ENCODE measurements around the gene WWP2. TPM values are rescaled to one million over a fixed set of nuclear protein-coding genes. Genes with fewer than 3 reads are reported as not detected.

Gene WWP2
- total RNA-seq, 1 experiment from 2014 or later, result 21.5 TPM

DNA sequence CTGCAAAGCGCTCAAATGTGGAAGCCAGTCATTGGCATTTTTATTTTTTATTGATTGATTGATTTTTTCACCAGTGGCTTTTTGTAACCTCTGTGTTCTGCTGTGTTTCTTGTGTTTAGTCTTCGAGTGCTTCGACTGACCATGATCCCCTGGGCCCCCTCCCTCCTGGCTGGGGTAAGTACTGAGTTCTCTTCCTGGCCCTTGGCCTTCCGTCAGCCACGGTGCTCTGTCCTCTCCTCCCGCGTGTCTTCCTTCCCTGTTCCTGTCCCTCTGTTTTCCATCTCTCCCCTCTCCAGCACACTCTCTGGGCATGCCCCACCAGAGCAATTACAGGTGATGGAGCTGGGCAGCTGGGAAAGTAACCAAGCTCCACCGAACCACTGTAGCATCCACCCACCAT, 163.2 kb downstream of the WWP2 start:
- no peak for DNase-seq (ENCODE audit: low read depth)

DNA sequence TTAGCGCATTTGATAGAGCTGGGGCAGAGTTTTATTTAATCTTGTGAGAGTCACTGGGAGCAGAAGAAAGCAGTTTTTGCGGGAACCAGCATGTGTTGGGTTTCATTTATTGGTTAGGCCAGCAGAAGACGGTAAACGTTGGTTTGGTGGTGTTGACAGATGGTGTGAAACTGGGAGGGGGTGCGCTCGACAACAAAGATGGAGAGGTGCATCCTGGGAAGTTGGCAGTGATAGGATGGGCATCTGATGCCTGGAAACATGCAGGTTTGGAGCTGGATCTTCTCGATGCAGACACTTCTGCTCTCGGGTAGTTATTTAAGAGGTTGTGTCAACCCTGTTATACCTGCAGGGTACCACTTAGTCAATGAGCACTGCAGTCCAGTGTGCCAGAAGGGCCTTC, 164.1 kb downstream of the WWP2 start:
- DNase-seq (ENCODE audit: low read depth), result no peak

DNA sequence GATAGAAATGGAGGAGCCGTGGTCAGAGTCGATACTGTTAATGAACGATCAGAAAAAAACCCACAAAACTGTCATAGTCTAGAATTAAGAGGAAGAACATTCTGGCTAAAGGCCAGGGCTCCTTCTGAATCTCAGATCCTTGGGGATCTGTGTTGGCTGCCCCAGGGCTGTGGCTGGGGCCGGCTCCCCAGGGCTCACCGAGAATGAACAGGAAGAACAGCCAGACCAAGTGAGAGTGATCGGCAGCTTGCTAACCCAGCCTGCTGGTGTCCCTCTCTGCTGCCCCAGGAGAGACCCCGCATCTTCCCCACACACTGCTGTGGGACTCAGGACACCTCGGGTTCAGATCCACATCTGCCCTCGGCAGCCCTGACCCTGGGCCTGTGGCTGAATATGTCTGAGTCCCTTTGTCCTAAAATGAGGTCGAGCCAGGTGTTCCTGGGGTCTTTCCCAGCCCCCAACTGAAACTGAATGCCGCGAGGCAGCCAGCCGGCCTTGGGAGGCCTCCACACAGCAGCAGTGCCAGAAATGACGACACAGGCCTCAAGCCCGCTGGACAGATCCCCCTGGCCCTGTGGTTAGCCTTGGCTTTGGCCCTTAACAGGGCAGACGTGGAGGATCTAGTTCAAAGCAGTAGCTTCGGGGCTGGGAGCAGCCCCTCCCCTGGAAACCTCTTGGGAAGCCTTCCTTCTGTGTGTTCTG, 165.1 kb downstream of the WWP2 start:
- no peak for DNase-seq (ENCODE audit: low read depth)

DNA sequence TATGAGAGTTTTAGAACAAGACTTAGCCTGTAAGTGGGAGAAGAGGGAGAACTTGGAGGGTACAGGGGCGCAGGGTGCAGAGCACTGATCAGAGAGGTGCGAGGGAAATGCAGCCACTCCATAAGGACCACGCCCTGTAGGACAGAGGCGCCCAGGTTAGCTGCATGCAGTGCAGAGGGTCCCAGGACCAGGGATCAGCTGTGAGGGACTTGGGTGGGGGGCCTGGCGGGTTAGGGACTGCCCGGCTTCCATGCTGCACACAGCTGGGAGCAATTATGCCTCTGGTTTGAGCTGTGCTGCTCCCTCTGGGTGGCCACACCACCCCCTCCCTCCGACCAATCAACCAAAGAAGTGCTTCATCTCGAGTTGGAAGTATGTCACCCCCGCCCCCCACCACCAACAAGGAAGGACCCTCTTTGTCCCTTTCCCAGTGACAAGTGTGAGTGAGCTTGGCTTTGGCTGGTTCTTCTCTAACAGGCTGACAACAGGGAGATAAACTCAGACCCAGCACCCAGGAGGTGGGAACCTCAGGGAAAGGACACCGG, 166.8 kb downstream of the WWP2 start:
- DNase-seq (ENCODE audit: low read depth), result no peak

DNA sequence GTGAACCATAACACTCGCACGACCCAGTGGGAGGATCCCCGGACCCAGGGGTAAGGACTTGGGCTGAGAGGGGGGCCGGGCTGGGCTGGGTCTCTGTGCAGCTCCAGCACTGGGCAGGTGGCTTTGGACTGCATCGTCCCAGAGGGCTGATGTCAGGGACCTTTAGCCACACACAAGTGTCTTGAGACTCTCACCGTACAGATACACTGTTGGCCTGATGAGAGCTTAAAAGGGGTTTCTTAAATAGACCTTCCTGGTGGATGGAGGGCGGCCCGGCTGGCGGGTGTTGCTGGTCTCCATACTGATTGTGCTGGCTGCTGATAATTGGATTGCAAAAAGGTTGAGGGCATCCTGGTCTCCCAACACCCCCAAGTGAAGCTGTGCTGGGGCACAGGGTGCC, 167.3 kb downstream of the WWP2 start:
- no peak for DNase-seq (ENCODE audit: low read depth)

DNA sequence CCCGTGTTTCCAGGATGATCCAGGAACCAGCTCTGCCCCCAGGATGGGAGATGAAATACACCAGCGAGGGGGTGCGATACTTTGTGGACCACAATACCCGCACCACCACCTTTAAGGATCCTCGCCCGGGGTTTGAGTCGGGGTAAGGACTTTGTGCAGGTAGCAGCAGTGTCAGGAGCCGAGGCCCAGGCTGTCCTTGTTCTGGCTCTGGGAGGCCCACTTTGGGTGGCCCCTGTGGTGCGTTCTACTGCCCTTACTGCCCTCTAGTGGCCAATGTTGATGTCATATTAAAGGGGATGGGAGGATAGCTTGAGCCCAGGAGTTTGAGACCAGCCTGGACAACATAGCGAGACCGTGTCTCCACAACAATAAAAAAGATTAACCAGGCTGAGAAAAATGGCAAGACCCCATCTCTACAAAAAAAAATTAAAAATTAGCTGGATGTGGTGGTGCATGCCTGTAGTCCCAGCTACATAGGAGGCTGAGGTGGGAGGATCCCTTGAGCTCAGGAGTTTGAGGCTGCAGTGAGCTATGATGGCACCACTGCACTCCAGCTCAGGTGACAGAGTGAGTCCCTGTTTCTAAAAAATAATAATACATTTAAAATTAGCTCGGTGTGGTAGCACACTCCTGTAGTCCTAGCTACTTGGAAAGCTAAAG, 168.1 kb downstream of the WWP2 start:
- DNase-seq (ENCODE audit: low read depth), result peak; percentile 55

DNA sequence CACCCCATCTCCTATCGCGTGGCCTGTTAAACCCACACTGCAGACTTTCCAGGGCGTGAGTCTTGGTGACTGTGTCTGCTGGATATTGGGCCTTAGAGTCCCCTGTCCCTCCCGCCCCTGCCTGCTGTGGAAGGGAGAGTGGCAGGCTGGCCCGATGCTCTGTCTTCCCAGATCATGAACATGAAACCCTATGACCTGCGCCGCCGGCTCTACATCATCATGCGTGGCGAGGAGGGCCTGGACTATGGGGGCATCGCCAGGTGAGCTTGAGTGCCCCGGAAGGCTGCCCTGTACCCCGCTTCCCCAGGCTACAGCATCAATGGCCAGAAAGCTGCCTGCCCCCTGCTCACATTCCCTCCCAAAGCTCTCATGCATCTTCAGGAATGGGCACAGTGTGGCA, 169.5 kb downstream of the WWP2 start:
- DNase-seq (ENCODE audit: low read depth), result no peak

DNA sequence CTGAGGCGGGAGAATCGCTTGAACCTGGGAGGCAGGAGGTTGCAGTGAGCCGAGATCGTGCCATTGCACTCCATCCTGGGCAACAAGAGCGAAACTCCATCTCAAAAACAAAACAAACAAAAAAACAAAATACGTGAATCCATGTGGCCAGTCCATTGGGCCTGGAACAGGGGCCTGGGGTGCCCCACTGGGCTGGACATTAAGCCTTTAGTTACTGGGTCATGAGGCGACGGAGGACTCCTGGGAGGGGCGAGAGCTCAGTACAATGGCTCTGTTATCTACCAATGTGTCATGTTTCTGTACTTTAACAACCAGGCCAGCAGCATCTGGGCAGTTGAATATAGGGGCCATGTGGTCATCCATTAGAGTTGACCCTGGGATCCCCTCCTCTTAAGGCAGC, 170.1 kb downstream of the WWP2 start:
- no peak for DNase-seq (ENCODE audit: low read depth)

DNA sequence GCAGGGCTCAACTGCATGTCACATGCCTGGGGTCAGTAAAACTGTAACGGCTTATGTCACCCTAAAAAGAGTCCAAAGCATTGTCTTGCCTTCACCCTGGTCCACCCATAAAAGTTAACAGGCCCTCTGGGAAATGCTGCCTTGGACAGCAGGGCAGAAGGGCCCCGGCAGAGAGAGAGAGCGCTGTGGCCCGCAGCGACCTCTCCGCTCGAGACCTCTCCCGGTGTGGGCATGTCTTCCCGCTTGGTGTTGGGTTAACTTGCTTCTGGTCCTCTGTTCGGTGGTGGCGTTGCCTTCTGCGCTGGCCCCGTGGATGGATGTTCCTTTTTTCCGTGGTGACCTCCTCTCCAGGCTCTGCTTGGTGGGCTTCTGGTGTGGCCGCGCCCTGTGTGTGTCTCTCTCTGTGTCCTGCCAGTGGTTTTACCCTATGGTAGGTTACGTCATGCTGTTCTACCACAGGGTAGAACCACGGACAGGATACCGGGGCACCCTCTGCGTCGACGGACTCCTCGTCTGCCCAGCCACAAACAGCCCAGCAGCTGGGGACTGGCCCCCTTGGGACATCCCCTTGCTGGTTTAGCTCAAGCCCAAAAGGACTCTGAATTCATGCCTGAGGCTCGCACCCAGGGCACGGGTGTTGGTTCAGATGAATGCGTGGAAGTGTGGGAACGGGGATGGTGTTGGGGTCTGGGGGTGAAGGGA, 170.7 kb downstream of the WWP2 start:
- DNase-seq (ENCODE audit: low read depth), result no peak

DNA sequence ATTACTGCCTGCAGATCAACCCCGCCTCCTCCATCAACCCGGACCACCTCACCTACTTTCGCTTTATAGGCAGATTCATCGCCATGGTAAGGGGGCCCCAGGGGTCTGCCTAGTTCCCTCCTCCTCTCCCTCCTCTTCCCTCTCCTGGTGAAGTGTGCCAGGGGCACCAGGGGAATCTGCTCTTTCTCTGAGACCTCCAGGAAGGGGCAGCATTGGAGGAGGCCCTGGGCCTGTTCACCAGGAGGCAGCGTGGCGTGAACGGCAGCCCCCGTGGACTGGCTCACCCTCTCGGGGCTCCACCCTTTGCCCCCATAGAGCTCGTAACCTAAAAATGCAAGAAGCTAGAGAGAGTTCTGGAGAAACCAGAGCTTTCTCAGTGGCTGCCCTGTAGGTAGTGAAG, 171.9 kb downstream of the WWP2 start:
- no peak for DNase-seq (ENCODE audit: low read depth)

DNA sequence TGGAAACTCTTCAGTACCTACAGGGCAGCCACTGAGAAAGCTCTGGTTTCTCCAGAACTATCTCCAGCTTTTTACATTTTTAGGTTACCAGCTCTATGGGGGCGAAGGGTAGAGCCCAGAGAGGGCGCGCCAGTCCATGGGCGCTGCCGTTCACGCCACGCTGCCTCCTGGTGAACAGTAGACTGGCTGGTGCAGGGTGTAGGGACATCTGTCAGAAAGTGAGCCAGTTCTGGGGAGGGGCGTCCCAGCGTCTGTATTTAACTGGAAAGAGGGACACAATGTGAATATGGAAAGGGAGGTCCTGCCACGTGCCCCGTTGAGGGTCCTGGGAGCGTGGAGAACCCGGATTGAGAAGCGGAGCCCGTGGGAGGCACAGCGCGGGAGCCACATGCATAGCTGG, 172.6 kb downstream of the WWP2 start:
- DNase-seq (ENCODE audit: low read depth), result no peak

DNA sequence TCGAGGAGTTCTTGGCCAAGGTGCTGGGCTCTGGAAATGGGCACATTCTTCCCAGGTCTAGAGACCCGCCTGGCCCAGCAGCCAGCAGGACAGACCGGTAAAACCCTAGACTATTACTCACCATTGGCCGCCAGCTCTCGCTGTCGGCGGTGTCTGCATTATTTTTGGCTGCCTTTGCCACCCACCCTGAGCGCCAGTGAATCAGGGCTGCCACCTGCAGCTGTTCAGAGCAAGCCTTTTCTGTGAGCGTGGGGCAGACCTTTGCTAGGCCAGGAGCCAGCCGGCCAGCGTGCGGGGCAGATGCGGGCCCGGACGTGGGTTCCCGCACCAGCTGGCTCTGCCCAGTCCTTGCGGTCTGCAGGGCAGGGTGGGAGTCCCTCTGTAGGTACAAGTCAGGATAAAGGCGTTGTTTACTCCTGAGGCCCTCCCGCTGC, 173.2 kb downstream of the WWP2 start:
- no peak for DNase-seq (ENCODE audit: low read depth)

DNA sequence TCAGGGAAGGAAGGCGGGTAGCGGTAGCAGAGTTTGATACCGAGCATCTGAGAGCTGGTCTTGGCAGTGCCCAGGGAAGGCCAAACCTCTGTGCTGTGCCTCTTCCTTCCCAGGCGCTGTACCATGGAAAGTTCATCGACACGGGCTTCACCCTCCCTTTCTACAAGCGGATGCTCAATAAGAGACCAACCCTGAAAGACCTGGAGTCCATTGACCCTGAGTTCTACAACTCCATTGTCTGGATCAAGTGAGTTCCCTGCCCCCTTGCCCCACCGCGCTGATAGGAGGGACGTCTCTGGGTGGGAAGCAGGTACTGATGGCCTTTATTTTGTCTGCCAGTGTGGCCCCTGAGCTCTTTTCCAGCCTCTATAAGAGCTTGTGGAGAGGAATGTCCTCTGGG, 173.6 kb downstream of the WWP2 start:
- no peak for DNase-seq (ENCODE audit: low read depth)

DNA sequence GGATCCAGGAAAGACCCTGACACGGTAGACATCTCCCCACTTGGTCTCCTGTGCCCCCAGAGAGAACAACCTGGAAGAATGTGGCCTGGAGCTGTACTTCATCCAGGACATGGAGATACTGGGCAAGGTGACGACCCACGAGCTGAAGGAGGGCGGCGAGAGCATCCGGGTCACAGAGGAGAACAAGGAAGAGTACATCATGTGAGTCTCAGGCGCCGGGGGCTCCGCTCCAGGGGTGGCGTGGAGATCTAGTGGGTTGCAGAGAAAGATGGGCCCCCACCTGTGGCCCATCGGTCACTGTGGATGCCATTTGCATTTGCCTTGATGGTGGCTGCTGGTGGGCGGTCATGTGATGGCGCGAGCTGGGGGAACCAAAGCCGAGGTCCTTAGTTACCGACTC, 174.1 kb downstream of the WWP2 start:
- DNase-seq (ENCODE audit: low read depth), result no peak

DNA sequence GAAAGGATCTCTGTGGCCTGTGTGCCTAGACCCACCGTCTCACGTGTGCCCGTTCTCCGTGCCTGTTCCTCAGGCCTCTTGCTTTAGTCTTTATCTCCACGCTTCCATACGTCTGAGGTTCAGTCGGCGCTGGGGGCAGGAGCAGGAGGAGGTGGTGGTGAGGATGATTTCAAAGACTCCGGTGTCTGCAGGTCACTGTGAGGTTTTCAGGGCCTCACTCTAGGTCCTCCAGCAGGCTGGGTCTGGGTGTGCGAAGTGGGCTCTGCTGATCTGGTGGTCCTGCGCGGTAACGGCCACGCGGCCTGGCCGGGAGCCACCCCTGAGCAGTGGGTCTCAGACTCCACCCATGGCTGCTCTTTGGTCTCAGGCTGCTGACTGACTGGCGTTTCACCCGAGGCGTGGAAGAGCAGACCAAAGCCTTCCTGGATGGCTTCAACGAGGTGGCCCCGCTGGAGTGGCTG, 174.6 kb downstream of the WWP2 start:
- no peak for DNase-seq (ENCODE audit: low read depth)

DNA sequence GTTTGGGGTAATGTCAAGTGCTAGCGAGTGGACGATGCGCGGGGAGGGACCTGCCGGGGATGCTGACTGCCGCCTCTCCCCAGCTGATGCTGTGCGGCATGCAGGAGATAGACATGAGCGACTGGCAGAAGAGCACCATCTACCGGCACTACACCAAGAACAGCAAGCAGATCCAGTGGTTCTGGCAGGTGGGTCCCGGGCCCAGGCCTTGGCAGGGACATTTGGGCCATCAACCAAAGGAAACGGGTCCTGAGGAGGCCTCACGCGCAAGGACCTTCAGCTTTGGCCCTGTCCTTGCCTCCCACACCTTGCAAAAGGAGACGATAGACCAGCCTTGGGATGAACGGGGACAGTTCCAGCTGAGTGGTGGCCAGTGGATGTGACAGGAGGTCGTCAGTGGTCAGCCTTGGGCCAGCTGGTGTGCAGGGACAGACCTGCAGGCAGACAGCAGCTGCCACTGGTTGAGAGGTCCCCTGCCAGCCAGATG, 175.4 kb downstream of the WWP2 start:
- DNase-seq (ENCODE audit: low read depth), result peak; percentile 32

DNA sequence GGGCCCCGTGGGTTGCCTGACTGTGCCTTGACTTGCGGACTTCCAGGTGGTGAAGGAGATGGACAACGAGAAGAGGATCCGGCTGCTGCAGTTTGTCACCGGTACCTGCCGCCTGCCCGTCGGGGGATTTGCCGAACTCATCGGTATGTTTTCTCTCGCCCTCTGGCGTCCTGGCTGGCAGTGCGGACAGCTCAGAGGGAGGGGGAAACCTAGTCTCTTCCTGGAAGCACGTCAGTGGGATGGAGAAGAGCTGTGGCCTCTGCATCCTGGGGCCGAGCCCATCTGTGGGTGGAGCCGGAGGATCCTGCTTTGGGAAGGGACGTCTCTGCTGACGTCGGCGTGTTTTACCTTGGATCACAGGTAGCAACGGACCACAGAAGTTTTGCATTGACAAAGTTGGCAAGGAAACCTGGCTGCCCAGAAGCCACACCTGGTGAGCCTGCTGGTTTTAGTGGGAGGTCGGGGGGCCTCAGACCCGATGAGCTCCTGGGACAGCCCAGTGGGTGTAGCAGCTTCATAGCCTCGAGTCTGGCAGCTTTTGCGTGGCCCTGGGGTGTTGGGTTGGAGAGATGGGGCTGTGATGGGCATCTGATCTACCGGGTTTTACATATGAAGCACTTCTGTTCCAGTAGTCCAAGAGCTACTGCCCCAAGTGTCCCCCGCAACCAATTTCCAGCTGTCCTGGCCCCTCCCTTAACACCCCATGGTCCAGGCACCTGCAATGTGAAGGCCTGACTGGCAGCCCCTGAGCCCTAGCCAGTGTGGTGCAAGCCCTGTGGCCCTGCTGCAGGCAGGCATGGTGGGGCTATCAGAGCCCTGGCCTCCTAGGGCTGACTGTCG, 177.1 kb downstream of the WWP2 start:
- DNase-seq (ENCODE audit: low read depth), result no peak

DNA sequence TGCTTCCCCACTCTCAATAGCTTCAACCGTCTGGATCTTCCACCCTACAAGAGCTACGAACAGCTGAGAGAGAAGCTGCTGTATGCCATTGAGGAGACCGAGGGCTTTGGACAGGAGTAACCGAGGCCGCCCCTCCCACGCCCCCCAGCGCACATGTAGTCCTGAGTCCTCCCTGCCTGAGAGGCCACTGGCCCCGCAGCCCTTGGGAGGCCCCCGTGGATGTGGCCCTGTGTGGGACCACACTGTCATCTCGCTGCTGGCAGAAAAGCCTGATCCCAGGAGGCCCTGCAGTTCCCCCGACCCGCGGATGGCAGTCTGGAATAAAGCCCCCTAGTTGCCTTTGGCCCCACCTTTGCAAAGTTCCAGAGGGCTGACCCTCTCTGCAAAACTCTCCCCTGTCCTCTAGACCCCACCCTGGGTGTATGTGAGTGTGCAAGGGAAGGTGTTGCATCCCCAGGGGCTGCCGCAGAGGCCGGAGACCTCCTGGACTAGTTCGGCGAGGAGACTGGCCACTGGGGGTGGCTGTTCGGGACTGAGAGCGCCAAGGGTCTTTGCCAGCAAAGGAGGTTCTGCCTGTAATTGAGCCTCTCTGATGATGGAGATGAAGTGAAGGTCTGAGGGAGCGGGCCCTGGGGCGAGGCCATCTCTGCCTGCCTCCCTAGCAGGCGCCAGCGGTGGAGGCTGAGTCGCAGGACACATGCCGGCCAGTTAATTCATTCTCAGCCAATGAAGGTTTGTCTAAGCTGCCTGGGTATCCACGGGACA, 177.9 kb downstream of the WWP2 start:
- no peak for DNase-seq (ENCODE audit: low read depth)

DNA sequence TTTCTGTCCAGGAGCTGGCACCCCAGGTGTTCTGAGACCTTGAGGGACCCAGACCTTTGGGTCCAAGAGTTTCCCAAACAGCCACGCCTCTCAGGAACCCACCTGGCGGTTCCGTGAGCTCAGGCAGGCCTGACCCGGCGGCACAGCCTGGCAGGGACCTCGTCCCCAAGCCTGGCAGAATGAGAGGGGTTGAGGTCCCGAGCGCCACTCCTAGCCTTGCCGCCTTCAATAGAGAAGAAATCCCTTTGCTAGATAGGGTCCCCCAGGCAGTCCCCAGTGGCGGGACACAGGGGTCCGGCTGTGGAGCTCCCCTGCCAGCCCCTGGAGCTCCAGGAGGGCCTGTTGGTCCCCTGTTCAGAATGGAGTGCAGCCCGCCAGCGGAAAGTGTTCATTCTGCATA, 178.5 kb downstream of the WWP2 start:
- no peak for DNase-seq (ENCODE audit: low read depth)

DNA sequence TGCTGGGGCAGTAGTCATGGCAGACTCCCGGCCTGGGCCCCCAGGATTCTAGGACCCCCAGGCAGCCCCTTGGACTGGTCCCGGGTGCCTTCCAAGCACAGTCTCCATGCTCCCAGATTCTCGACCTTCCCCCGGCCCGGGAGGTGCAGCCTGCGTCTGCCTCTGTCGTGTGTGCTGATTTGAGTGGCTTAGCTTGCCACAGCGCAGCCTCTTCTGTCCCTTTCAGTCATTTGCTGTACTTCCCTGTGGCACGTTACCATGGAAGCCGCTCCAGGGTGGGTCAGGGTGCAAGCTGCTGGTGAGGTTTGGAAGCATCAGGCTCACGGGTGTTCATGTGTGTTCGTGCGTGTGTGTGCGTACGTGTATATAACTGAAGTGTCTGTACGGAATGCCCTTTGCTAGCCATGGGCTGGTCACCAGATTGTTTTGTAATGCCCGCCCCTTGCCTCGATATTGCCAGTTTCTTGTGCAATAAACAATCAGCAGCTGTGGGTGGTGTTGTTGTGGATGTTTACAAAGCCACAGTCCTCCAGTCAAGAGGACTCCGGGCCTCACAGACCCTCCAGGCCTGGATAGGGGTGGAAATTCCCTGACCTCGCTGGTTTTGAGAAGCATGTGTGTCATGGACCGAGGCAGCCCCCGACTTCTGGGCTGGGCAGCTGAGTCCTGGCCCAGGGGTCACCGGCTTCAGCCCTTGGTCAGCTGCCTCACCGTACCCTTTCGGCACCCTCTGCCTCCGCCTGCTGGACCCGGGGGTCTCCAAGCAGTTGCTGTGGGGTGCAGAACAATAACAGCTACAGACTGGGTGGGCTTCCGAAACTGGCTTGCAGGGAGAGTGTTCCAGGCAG, 179.3 kb downstream of the WWP2 start:
- no peak for DNase-seq (ENCODE audit: low read depth)
